NB4 (cell line): ENCODE results near the gene ABHD13.

Experiments used
- CTCF ChIP-seq: IDR thresholded peaks from one replicate; pipeline ENCODE4 v1.5.1; 2012; ENCODE audit warnings: low read depth, low read length
- POLR2A ChIP-seq: IDR thresholded peaks from 2 replicates; pipeline ENCODE4 v1.6.1; 2011; ENCODE audit warnings: mild to moderate bottlenecking; ENCODE audit not compliant: insufficient read length; ENCODE audit errors: extremely low read depth

- no peak for TF ChIP-seq CTCF
- no peak for TF ChIP-seq POLR2A
Measured at GRCh38 chr13:108273429-108274118, 55.4 kb downstream of the ABHD13 start.
